HTR-8/SVneo (cell line): Measurements from ENCODE around the gene PPME1.
"Not testable (repeated sequence)": the region's sequence is repeated elsewhere in the genome, so short reads cannot be mapped to it uniquely, and the experiment has no call there.

Source experiments
- DNase-seq: peaks from one replicate; pipeline ENCODE4 v3.0.0; 2011; ENCODE audit warnings: low spot score, mixed read lengths; ENCODE audit not compliant: insufficient read length
- FAIRE-seq: peaks from 2 replicates; lab custom pipeline; 2011; peaks lifted over from hg19 to GRCh38; lab: Jason Lieb, UNC

Gene PPME1, protein sequence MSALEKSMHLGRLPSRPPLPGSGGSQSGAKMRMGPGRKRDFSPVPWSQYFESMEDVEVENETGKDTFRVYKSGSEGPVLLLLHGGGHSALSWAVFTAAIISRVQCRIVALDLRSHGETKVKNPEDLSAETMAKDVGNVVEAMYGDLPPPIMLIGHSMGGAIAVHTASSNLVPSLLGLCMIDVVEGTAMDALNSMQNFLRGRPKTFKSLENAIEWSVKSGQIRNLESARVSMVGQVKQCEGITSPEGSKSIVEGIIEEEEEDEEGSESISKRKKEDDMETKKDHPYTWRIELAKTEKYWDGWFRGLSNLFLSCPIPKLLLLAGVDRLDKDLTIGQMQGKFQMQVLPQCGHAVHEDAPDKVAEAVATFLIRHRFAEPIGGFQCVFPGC

DNA sequence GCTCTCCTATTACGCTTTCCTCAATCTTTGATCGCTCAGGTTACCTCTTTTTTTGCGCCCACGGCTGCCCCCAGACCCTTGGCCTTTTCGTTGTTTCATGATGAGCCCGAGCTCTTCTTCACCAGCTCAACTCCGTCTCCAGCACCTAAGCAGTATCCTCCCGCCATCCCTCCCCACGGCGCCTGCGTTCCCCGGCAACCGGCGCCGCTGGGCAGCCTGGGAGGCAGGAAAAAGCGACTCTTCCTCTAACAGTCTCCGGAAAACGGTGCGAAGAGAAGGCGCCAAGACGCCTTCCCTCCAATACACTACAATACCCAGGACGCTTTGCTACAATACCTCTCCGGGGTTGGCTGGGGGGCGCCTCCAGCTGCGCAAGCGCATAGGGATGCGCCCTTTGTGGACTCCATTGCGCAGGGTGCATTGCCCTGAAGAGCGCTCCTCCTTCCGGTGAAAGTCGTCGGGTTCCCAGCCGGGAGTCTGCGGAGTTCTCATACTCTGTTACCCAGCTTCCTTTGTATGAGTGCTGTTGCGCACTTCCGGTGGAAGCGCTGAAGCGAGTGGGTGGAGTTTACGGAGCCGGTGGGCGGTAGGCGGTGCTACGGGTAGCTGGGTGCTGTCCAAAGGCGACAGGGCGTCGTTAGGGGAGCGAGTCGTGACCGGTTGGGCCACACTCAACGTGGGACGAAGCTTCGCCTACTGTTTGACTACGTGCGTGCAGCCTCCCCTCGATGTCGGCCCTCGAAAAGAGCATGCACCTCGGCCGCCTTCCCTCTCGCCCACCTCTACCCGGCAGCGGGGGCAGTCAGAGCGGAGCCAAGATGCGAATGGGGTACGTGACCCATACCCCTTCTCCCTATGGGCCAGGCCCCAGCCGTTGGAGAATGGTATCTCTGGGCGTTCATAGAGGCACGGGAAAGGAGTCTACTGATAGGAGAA is at the start of gene PPME1, which contains the start of gene C2CD3:
TSS of gene PPME1 (plus strand) at position 596 of the 936 bp plus-strand sequence. CDS start at position 729, 133 bp downstream.
TSS of gene C2CD3 (minus strand) at position 309 of the 936 bp plus-strand sequence. CDS start at position 99, 210 bp downstream.
- DNase-seq: peak; percentile 98

DNA sequence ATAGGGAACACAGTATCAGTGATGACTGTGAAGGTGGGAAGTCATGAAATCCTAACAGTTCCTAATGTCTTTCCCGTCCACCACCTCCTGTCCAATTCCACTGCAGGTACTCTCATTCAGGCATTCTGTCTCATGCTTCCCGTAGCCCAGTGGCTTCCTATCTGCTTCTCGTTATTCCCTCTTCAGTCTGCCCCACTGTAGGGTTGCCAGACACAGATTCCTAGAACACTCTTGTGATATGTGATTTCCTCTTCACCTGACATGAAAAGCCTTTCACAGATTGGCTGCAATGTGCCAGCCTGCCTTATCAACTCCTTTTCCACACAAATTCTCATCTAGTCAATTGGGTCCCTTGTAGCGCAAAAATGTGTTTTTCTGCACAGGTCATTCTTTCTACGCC is 49.3 kb upstream of the PPME1 start:
- FAIRE-seq: no peak

More for the DNA sequence above, at the start of gene PPME1, which contains the start of gene C2CD3:
- FAIRE-seq: peak; percentile 99

DNA sequence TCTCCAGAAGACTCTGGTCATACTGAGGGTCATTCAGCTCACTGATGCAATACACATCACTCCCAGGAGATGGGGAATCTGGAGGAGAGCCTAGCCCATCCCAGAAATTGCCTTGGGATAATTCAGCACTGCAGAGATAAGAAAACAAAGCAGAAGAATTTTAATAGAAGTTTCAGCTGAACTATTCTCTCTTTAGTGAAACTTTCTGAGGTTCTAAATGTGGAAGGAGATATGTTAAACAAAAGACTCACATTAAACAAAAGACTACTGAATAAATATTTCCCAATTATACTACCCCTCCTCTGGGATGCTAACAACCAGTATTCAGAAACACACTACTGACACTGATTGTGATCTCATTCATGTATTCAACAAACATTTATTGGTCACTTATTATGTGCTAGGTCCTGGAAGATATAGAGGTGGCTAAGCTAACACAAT is 48.1 kb upstream of the PPME1 start:
- DNase-seq: no peak
- no peak for FAIRE-seq

More for the DNA sequence above, 49.3 kb upstream of the PPME1 start:
- no peak for DNase-seq

DNA sequence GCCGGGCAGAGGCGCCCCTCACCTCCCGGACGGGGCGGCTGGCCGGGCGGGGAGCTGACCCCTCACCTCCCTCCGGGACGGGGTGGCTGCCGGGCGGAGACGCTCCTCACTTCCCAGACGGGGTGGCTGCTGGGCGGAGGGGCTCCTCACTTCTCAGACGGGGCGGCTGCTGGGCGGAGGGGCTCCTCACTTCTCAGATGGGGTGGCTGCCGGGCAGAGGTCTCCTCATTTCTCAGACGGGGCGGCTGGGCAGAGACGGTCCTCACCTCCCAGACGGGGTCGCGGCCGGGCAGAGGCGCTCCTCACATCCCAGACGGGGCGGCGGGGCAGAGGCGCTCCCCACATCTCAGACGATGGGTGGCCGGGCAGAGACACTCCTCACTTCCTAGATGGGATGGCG is 42.0 kb upstream of the PPME1 start:
- not testable (repeated sequence) for DNase-seq, FAIRE-seq

DNA sequence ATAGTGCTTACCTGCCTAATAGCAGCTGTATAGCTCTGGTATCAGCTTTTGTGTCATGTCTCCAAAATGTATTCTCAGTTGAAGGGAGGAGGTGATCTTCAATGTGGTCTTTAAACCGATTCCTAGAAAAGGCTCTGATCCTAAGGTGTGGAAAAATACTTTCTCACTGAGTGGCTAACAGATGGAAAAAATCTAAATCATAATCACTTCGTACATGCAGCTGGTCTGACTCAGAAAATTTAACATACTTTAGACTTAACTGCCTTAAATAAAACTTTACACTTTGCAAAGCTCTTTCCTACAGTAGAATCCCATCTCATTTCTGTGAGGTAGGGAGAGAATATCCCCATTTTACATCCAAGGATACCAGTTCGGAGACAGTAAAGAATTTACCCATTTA is 38.3 kb upstream of the PPME1 start:
- DNase-seq: no peak
- no peak for FAIRE-seq

DNA sequence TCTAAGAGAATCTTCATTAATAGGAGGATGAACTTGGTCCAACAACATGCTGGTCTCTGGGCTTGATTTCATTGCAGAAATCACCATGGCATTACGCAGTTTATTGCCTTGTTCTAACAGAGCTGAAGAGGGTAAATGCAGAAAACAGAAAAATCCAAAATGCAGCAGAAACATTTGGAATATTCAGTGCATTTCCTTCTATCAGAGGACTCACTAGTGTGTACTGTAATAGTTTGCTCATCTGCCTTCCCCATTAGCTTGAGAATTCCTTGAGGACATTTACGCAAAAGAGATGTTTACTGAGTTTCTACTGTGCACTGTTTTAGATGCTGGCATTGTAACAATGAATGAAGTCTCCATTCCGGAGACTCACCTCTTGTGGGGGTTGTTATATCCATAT is 37.7 kb upstream of the PPME1 start:
- FAIRE-seq (no peak), DNase-seq (no peak)

DNA sequence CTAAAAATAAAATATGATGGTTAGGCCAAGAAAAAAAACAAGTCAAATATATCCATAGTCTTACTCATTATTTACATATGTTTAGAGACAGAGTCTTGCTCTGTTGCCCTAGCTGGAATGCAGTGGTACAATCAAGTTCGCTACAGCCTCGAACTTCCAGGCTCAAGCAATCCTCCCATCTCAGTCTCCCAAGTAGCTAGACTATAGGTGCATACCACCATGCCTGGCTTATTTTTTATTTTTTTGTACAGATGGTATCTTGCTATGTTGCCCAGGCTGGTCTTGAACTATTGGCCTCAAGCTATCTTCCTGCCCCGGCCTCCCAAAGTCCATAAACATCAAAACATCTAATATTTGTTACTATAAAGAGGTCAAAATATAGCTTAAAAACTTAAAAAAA is 36.4 kb upstream of the PPME1 start:
- FAIRE-seq (no peak), DNase-seq (no peak)

DNA sequence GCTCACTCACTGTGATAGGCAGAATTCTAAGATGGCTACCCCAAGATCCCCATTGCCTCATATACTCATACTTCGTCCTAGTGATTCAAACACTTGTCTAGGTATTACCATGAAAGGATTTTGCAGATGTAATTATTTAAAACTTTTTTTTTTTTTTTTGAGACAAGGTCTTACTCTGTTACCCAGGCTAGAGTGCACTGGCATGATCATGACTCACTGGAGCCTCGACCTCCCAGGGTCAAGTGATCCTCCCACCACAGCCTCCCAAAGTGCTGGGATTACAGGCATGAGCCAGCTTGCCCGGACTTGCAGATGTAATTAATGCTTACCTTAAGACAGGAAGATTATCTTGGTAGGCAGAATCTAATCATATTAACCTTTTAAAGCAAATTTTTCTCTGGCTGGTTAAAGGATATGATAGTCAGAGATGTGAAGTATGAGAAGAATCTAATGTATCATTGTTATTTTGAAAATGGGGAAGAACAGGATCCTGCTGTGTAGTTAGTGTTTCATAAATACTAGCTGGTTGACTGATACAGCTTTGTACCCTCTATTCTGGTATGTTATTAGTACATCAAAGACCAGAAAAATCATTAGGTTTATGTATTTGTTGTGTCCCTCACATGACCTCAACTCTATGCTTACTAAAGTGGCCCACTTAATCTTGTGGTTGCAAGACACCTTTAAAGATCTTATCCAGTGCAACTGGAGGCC is 35.8 kb upstream of the PPME1 start:
- DNase-seq (peak; percentile 53), FAIRE-seq (peak; percentile 93)

DNA sequence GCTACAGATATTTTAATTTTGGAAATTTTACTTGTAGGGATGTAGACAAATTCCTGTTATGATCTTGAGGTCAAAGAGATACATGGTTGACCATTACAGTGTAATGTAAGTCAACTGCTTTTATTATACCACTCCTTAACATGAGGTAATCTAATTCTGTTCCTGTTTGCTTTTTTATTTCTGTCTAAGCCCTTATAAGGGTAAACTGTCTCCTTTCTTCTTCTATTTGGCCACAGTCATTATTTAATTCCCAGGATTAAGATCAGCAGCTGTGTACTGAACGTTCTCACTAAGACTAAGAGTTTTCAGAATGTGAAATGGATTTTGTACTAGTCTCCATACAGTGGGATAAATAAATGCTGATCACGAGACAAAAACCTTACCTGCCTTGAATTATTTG is 33.1 kb upstream of the PPME1 start:
- DNase-seq: no peak

DNA sequence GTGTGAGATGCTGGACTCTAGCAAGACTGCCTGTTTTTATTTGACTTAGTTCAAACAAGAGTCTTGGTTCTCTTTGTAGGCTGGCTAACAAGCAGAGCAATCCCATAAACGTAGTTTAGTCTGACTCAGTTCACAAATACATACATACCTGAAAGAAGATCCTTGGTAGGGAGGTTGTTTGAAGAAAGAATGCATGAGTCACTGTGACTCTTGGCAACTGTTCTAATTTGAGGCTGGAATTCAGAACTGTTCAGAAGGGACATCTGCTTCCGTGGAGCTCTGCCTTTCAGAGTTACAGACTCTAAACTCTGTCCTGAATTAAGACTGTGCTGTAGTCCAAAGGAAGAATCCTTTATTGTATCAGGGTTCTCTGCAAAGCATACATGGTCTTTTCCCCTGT is 32.5 kb upstream of the PPME1 start:
- FAIRE-seq (no peak), DNase-seq (peak; percentile 83)

More for the DNA sequence above, 33.1 kb upstream of the PPME1 start:
- no peak for FAIRE-seq

DNA sequence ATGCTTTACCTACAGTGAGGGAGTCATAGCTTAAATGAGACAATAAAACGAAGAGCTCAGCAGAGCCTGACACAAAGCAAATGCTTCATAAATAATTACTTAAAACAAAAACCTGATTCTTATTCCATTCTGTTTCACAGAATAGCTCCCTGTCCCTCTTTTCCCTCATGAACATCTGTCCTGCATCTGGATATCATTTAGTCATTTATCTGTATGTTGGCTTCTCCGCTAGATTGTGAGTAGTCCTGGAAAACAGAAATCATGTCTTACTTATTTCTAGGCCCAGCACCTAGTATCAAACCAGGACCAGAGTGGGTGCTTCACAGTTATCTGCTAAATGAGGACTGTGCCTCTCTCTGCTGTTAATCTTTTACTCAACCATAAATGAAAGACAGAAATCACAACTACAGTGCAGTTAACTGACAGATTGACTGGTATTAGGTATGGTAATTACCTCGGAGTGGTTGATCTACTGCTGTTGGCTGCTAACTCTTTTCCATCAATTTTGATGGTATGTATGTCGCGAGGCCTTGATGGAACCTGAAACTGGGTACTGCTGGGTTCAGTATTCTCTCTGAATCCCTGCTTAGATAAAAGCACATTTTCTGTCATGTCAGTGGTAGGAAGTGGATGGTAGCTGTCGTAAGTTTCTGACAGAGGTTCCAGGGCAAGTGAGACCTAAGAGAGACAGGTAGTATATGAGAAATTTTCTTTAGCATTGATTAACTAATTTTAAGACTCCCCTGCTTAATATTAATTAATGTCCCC is 31.8 kb upstream of the PPME1 start:
- FAIRE-seq (no peak), DNase-seq (no peak)

DNA sequence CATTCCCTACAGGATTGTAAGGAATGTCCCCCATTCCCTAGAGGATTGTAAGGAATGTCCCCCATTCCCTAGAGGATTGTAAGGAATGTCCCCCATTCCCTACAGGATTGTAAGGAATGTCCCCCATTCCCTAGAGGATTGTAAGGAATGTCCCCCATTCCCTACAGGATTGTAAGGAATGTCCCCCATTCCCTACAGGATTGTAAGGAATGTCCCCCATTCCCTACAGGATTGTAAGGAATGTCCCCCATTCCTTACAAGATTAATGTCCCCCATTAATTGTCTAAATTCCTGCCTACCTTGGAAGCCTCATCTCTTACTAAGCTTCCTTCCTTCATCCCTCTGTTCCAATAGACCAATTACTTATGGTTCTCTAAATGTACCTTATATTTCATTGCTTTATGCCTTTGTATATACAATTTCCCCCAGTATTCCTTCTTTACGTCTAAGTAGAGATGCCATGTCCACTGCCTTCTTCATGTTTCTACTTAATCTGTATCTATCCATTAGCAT is 31.1 kb upstream of the PPME1 start:
- not testable (repeated sequence) for FAIRE-seq, DNase-seq

DNA sequence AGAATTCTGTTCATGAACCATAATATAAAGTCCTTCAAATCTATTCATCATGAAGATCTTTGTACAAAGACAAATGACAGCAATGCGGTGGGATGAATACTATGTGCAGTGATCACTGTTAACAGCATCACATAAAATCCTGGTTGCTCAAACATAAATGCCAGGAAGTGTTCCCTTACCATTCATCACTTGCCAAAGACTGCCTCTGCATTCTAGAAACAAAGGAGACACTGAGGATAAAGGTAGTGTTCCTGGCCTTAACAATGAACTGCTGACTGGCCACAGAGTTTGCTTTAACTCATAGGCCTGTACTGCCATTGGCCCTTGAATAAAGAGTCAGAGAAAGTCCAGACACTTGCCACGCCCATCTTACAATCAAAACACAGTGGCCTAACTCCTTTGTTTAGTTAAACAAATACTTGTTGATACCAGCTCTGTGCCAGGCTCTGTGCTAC is 29.8 kb upstream of the PPME1 start:
- DNase-seq (no peak), FAIRE-seq (peak; percentile 88)

DNA sequence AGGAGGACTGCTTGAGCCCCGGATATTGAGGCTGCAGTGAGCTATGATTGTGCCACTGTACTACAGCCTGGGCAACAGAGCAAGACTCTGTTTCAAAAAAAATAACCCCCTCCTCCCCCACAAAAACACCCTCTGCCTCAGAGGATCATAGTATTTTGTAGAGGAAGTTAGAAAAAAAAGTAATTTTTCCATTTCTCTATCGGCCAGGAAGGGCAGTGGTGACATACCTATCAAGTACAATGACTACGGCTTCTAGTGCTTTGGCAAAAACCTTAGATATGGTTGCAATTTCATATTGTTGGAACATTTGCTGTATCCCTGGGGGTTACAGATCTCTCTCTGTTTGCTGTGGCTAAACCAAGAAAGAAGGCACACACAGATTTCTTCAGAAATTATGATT is 29.2 kb upstream of the PPME1 start:
- FAIRE-seq: no peak

DNA sequence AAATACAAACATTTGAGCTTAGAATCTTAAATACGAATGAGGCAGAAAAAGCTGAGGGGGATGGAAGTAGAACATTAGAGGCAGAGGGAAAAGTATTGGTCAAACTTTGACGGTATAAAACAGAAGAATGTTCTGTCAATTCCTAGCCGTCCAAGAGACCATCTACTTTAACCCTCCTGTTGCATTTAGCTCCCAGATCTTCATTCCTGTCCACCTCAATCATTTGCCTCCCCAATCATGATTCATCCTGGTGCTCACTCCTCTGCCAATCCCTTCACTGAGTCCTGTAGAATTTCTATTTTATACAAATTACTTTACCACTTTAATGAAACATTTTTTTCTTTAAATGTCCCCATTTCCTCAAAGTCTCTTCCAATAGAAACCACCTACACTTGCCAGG is 28.5 kb upstream of the PPME1 start:
- DNase-seq (peak; percentile 49), FAIRE-seq (no peak)

More for the DNA sequence above, 29.2 kb upstream of the PPME1 start:
- no peak for DNase-seq

DNA sequence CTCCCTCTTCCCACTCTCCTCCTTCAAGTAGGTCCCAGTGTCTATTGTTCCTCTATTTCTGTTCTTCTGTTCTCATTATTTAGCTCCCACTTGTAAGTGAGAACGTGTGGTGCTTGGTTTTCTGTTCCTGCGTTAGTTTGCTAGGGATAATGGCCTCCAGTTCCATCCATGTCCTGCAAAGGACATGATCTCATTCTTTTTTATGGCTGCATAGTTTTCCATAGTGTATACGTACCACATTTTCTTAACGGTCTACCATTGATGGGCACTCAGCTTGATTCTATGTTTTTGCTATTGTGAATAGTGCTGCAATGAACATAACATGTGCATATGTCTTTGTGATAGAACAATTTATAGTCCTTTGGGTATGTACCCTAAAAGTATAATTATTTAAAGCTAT is 26.5 kb upstream of the PPME1 start:
- DNase-seq (no peak), FAIRE-seq (peak; percentile 70)

DNA sequence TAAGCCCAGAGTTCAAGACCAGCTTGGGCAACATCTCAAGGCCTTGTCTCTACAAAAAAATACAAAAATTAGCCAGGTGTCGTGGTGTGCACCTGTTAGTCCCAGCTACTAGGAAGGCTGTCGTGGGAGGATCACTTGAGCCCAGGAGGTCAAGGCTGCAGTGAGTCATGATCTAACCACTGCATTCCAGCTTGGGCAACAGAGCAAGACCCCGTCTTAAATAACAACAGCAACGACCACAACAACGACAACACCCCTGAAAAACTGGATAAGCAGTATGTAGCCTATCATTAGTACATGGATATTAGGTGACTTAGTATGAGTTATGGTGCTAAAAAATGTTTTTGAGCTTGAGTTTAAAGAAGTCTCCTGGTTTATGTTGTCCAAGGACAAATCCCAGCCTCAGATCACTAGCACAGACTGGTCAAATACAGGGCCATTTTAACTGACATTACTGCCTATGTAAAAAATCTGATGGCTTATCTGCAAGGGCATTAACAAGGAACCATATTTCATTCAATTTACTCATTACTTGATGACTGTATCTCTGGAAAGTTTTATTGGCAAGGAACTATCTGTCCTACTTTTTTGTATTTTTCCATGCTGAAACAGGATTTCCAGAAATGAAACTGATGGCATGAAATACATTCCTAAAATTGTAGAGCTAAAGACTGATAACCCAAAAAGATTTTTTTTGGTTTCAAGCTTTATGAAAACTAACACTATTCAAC is 23.7 kb upstream of the PPME1 start:
- DNase-seq (no peak), FAIRE-seq (peak; percentile 90)

DNA sequence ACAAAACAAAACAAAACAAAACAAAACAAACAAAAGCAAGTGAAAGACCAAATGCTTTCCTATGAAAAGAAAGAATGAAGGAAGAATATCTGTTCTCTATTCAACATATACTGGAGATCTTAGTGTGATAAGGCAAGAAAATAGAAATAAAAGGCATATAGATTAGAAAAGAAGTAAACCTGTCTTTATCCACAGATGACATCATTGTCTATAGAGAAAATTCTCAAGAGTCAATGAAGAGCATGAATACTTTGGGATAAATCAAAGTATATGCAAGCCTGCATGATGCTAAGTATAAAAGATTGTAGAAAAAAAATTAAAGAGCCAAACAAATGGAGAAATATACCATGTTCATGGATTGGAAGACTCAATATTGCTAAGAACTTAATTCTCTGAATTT is 17.9 kb upstream of the PPME1 start:
- FAIRE-seq: no peak
- no peak for DNase-seq
